Testis (tissue), 2 donors: ENCODE results near the gene ERO1B.
"Not testable (repeated sequence)": the region's sequence is repeated elsewhere in the genome, so short reads cannot be mapped to it uniquely, and the experiment has no call there.

Experiments used
- POLR2A ChIP-seq: fragments of 450-650 bp; IDR thresholded peaks from one replicate; pipeline ENCODE4 v1.6.1; 2017; ENCODE audit warnings: antibody characterized with exemption, mild to moderate bottlenecking, moderate library complexity
- TF ChIP-seq, protein P1 (sequence below), 3 experiments: fragments of 450-650 bp in 2 of 3; fragments of 200-600 bp in 1 of 3; sonication (generic) in 1 of 3; IDR thresholded peaks; one replicate each; pipeline ENCODE4 v1.5.1; 2016 to 2019; ENCODE audit warnings: antibody characterized with exemption in 3 of 3, mild to moderate bottlenecking in 2 of 3, moderate library complexity in 1 of 3

DNA sequence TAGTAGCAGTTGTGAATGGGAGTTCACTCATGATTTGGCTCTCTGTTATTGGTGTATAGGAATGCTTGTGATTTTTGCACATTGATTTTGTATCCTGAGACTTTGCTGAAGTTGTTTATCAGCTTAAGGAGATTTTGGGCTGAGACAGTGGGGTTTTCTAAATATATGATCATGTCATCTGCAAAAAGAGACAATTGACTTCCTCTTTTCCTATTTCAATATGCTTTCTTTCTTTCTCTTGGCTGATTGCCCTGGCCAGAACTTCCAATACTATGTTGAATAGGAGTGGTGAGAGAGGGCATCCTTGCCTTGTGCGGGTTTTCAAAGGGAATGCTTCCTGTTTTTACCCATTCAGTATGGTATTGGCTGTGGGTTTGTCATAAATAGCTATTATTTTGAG lies 93.7 kb downstream of the ERO1B start:
- TF ChIP-seq, protein P1, sequence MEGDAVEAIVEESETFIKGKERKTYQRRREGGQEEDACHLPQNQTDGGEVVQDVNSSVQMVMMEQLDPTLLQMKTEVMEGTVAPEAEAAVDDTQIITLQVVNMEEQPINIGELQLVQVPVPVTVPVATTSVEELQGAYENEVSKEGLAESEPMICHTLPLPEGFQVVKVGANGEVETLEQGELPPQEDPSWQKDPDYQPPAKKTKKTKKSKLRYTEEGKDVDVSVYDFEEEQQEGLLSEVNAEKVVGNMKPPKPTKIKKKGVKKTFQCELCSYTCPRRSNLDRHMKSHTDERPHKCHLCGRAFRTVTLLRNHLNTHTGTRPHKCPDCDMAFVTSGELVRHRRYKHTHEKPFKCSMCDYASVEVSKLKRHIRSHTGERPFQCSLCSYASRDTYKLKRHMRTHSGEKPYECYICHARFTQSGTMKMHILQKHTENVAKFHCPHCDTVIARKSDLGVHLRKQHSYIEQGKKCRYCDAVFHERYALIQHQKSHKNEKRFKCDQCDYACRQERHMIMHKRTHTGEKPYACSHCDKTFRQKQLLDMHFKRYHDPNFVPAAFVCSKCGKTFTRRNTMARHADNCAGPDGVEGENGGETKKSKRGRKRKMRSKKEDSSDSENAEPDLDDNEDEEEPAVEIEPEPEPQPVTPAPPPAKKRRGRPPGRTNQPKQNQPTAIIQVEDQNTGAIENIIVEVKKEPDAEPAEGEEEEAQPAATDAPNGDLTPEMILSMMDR (IDR thresholded peaks at IDR 0.05), result not testable (repeated sequence)
- not testable (repeated sequence) for TF ChIP-seq POLR2A
